ENCODE measurements around the gene GRAMD4.

Gene GRAMD4

GRCh38 chr22:46690146-46690545, 70.0 kb downstream of the GRAMD4 start:
- TF ChIP-seq, protein P1, sequence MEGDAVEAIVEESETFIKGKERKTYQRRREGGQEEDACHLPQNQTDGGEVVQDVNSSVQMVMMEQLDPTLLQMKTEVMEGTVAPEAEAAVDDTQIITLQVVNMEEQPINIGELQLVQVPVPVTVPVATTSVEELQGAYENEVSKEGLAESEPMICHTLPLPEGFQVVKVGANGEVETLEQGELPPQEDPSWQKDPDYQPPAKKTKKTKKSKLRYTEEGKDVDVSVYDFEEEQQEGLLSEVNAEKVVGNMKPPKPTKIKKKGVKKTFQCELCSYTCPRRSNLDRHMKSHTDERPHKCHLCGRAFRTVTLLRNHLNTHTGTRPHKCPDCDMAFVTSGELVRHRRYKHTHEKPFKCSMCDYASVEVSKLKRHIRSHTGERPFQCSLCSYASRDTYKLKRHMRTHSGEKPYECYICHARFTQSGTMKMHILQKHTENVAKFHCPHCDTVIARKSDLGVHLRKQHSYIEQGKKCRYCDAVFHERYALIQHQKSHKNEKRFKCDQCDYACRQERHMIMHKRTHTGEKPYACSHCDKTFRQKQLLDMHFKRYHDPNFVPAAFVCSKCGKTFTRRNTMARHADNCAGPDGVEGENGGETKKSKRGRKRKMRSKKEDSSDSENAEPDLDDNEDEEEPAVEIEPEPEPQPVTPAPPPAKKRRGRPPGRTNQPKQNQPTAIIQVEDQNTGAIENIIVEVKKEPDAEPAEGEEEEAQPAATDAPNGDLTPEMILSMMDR (conservative IDR thresholded peaks at IDR 0.05; ENCODE audit: low read depth) = no peak
- ChIA-PET POLR2A (ENCODE audit: low non-redundant PET) (no interaction called here), CTCF (no interaction called here)

GRCh38 chr22:46691571-46691970, 71.4 kb downstream of the GRAMD4 start:
- ChIA-PET POLR2A (ENCODE audit: low non-redundant PET) (no interaction called here), CTCF (no interaction called here)
- DNase-seq (ENCODE audit: low spot score) = no peak
- TF ChIP-seq, protein P1 (conservative IDR thresholded peaks at IDR 0.05; ENCODE audit: low read depth) = no peak
- H3K27ac ChIP-seq = peak overlapping the region; percentile 15; the same call in 1 of the 2 replicates

More at GRCh38 chr22:46690146-46690545, 70.0 kb downstream of the GRAMD4 start:
- no peak overlapping the region for H3K27ac ChIP-seq
- no peak for DNase-seq (ENCODE audit: low spot score)

DNA sequence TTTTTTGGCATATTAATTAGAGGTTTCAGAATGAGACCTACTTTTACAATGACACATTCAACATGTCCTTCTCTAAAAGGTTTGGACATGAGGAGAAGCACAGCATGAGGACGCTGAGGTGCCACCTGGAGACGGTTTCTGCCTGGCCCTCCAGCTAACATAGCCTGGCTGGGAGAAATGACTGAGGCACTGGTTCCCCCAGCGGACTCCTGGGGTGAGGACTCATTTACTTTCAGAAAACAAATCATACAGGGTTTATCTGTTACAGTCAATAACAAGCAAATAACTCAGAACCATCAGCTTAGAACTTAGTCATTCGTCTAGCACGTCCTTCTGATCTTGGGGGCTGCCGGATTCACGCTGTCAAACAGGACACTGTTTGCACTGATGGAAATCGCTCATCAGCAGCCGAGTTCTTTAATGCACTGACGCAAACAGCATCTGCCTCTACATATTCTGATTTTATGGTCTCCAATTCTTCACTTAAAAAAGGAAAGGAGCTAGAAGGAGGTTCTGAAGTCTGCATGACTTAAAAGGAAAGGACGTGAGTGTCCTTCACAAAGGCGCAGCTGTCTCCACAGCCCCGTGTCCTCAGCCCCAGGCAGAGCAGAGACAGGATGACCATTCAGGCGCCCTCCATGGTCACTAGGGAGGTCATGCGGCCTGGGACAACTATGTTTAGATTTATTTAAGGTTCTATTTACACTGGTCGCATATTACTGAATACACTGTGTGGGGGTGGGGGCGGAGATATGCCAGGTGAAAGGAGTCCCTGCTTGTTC, 73.6 kb downstream of the GRAMD4 start:
- DNase-seq (ENCODE audit: low spot score) = no peak
- POLR2A ChIA-PET (ENCODE audit: low non-redundant PET) = no interaction called here
- TF ChIP-seq, protein P1 (conservative IDR thresholded peaks at IDR 0.05; ENCODE audit: low read depth) = no peak
- CTCF ChIA-PET = no interaction called here
- H3K27ac ChIP-seq = peak overlapping the region; percentile 17

DNA sequence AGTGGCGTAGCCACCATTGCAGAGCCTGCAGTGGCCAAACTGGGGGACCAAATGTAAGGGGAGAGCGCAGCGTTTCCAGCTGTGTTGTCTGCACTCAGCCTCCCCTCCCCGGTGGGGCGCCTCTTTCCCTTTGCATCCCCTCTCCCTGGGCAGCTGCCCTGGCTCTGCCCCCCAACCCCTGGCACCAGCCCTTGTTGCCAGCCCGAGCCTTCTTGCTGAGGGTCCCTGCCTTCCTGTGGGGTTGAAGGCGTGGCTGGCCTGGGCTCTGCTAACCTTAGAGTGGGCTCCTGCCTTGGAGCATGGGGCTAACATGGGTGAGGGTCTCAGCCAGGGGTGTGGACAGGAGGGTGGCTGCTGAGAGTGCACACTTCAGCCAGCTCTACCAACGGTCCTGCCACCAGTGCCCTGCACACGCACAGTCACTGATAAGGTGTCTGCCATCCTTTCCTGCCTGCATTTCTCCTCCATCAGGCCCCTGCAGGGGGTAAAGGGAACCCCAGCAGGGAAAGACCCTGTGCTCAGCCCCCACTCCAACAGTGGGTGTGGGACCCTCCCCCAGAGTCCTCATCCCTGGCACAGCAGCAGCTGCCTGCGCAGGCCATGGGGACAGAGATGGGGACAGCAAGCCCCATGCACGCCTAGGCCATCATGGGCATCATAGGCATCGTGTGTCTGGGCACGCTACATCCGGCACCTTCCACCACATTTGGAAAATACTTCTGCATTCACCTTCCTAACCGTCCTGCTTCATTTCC, 74.4 kb downstream of the GRAMD4 start:
- ChIA-PET CTCF (no interaction called here), POLR2A (ENCODE audit: low non-redundant PET) (no interaction called here)
- TF ChIP-seq, protein P1 (conservative IDR thresholded peaks at IDR 0.05; ENCODE audit: low read depth) = no peak
- DNase-seq (ENCODE audit: low spot score) = no peak
- peak overlapping the region; percentile 17 for H3K27ac ChIP-seq

GRCh38 chr22:46695346-46696228, 75.4 kb downstream of the GRAMD4 start:
- H3K27ac ChIP-seq = peak overlapping the region; percentile 17
- POLR2A ChIA-PET (ENCODE audit: low non-redundant PET) = no interaction called here
- CTCF ChIA-PET = no interaction called here
- TF ChIP-seq, protein P1 (conservative IDR thresholded peaks at IDR 0.05; ENCODE audit: low read depth) = no peak
- DNase-seq (ENCODE audit: low spot score) = no peak

DNA sequence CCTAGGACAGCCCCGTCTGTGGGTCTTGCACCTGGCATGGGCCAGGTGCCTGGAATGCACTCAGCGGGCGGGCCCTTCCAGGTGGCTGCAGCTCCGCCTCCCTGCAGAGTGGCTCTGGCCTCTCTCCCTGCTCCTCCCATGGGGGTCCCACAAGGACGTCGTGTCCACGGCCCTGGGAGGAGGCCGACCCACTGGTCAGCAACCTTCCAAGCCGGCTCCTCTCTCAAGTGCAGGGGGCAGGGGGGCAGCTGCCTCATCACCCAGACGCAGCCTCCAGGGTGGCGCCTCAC, 76.0 kb downstream of the GRAMD4 start:
- CTCF ChIA-PET = no interaction called here
- POLR2A ChIA-PET (ENCODE audit: low non-redundant PET) = no interaction called here

More for the DNA sequence above, 76.0 kb downstream of the GRAMD4 start:
- peak overlapping the region; percentile 17; the same call in 1 of the 2 replicates for H3K27ac ChIP-seq
- TF ChIP-seq, protein P1 (conservative IDR thresholded peaks at IDR 0.05; ENCODE audit: low read depth) = no peak
- no peak for DNase-seq (ENCODE audit: low spot score)

Data from RWPE1 (cell line).